Osteoblast (primary cell): ENCODE measurements around the gene DUSP15. TPM values are rescaled to one million over a fixed set of nuclear protein-coding genes. Genes with fewer than 3 reads are reported as not detected.

Source experiments
- DNase-seq: peaks from one replicate; pipeline ENCODE4 v3.0.0; 2011; ENCODE audit warnings: low spot score, mixed read lengths; ENCODE audit not compliant: insufficient read length; ENCODE audit errors: missing footprints
- H2AFZ ChIP-seq: 2 replicates; pipeline ENCODE4 v1.6.0; 2011; ENCODE audit warnings: mild to moderate bottlenecking, low read length
- H3K27ac ChIP-seq: 2 replicates; pipeline ENCODE4 v1.5.1; 2011; ENCODE audit warnings: mild to moderate bottlenecking, low read depth, low read length, moderate library complexity
- H3K27me3 ChIP-seq: 2 replicates; pipeline ENCODE4 v1.6.0; 2012; ENCODE audit warnings: mild to moderate bottlenecking, control low read depth, inconsistent platforms, low read length, moderate library complexity; ENCODE audit not compliant: insufficient read depth
- H3K36me3 ChIP-seq: 2 replicates; pipeline ENCODE4 v1.5.1; 2011; ENCODE audit warnings: mild to moderate bottlenecking, low read length, control low read depth, moderate library complexity; ENCODE audit not compliant: insufficient read depth
- H3K4me1 ChIP-seq: 2 replicates; pipeline ENCODE4 v1.5.1; 2011; ENCODE audit warnings: mild to moderate bottlenecking, low read length, control low read depth, moderate library complexity; ENCODE audit not compliant: insufficient read depth
- H3K4me2 ChIP-seq: 2 replicates; pipeline ENCODE4 v1.6.0; 2011; ENCODE audit warnings: mild to moderate bottlenecking, low read length; ENCODE audit not compliant: insufficient read depth
- H3K4me3 ChIP-seq: fragments of 200-600 bp; sonication (generic); 3 replicates; pipeline ENCODE4 v1.5.1; 2012; ENCODE audit warnings: mild to moderate bottlenecking, low read length, inconsistent platforms; ENCODE audit not compliant: insufficient read depth
- H3K79me2 ChIP-seq: 2 replicates; pipeline ENCODE4 v1.6.0; 2012; ENCODE audit warnings: mild to moderate bottlenecking, low read length, control low read depth, inconsistent platforms; ENCODE audit not compliant: insufficient read depth
- H3K9me3 ChIP-seq: 2 replicates; pipeline ENCODE4 v1.5.1; 2011; ENCODE audit warnings: low read depth, low read length, control low read depth
- H4K20me1 ChIP-seq: 2 replicates; pipeline ENCODE4 v1.6.0; 2012; ENCODE audit warnings: mild to moderate bottlenecking, low read length, control low read depth; ENCODE audit not compliant: insufficient read depth
- total RNA-seq: library from RNA; depleted of rRNA; stranded (reverse); fragments of >200 nt; gene quantifications from 2 replicates; pipeline ENCODE4 v1.2.3, GENCODE V29; 2012
- TF ChIP-seq, protein P1 (sequence below): IDR thresholded peaks from 2 replicates; pipeline ENCODE4 v1.5.1; 2011; ENCODE audit warnings: mild to moderate bottlenecking, low read depth, low read length, moderate library complexity; ENCODE audit errors: extremely low read depth

The DUSP15 gene
- total RNA-seq, 1 donor: 1.4 TPM

DNA sequence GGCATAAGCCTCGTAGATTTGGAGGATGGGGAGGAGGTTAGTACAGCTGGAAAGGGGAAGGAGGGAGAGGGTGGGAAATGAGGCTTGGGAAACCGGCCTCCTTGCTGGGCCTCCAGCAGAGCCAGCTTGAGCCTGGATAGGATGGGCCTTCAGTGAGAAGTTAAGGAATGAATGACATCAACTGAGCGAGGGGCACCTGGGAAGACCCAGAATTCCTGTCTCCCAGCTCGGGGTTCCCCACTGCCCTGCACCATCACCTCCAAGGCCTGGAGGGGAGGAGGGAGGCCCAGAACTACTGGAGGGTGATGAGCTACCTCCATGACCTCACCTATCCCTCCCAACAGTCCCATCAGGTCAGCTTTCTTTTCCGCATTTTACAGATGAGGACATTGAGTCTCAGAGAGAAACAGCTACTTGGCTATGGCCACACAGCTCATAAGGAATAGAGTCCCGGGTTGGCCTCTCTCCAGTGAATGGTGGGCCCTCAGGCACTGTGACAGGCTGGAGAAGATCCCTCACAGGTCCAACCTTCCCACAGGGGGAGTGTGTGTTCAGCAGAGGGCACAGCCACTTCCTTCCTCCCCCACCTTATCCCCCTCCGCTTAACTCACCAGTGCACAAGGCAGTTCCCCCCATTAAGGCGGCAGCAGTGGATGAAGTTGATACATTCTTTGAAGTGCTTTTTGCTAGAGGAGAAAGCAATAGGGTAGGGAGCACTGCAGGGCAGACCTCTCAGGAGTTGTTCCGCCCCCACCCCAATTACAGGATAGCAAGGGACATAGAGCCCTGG is 6.8 kb downstream of the DUSP15 start:
- H3K27me3 ChIP-seq: peaks cover 37% of the 10 kb centered on the region
- DNase-seq: no peak
- TF ChIP-seq, protein P1, sequence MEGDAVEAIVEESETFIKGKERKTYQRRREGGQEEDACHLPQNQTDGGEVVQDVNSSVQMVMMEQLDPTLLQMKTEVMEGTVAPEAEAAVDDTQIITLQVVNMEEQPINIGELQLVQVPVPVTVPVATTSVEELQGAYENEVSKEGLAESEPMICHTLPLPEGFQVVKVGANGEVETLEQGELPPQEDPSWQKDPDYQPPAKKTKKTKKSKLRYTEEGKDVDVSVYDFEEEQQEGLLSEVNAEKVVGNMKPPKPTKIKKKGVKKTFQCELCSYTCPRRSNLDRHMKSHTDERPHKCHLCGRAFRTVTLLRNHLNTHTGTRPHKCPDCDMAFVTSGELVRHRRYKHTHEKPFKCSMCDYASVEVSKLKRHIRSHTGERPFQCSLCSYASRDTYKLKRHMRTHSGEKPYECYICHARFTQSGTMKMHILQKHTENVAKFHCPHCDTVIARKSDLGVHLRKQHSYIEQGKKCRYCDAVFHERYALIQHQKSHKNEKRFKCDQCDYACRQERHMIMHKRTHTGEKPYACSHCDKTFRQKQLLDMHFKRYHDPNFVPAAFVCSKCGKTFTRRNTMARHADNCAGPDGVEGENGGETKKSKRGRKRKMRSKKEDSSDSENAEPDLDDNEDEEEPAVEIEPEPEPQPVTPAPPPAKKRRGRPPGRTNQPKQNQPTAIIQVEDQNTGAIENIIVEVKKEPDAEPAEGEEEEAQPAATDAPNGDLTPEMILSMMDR: no peak

GRCh38 chr20:31862506-31862905 is 7.8 kb downstream of the DUSP15 start:
- H4K20me1 ChIP-seq: no peaks in the 10 kb centered on the region
- H3K9me3 ChIP-seq: no peaks in the 10 kb centered on the region
- H3K4me1 ChIP-seq: no peaks in the 10 kb centered on the region
- no peaks in the 10 kb centered on the region for H3K79me2 ChIP-seq
- TF ChIP-seq, protein P1: no peak
- H3K4me2 ChIP-seq: no peak overlapping the region
- peaks cover 46% of the 10 kb centered on the region for H3K27me3 ChIP-seq
- H3K27ac ChIP-seq: no peak overlapping the region
- H3K4me3 ChIP-seq: no peak overlapping the region
- H3K36me3 ChIP-seq: no peaks in the 10 kb centered on the region
- H2AFZ ChIP-seq: no peak overlapping the region
- DNase-seq: no peak

More for the DNA sequence above, 6.8 kb downstream of the DUSP15 start:
- Histone ChIP-seq H3K9me3 (no peaks in the 10 kb centered on the region), H3K4me1 (peaks cover 3% of the 10 kb centered on the region), H3K27ac (no peak overlapping the region), H3K4me2 (no peak overlapping the region), H3K36me3 (no peaks in the 10 kb centered on the region), H4K20me1 (no peaks in the 10 kb centered on the region), H3K4me3 (no peak overlapping the region), H3K79me2 (no peaks in the 10 kb centered on the region), H2AFZ (no peak overlapping the region)

- H3K27ac ChIP-seq: no peak overlapping the region
- no peaks in the 10 kb centered on the region for H3K9me3 ChIP-seq
- DNase-seq: no peak
- no peaks in the 10 kb centered on the region for H3K4me1 ChIP-seq
- H4K20me1 ChIP-seq: no peaks in the 10 kb centered on the region
- H2AFZ ChIP-seq: no peak overlapping the region
- no peak overlapping the region for H3K4me3 ChIP-seq
- TF ChIP-seq, protein P1: no peak
- no peak overlapping the region for H3K4me2 ChIP-seq
- H3K27me3 ChIP-seq: peaks cover 50% of the 10 kb centered on the region
- no peaks in the 10 kb centered on the region for H3K79me2 ChIP-seq
- H3K36me3 ChIP-seq: no peaks in the 10 kb centered on the region
Measured at GRCh38 chr20:31862157-31862470, 8.2 kb downstream of the DUSP15 start.

DNA sequence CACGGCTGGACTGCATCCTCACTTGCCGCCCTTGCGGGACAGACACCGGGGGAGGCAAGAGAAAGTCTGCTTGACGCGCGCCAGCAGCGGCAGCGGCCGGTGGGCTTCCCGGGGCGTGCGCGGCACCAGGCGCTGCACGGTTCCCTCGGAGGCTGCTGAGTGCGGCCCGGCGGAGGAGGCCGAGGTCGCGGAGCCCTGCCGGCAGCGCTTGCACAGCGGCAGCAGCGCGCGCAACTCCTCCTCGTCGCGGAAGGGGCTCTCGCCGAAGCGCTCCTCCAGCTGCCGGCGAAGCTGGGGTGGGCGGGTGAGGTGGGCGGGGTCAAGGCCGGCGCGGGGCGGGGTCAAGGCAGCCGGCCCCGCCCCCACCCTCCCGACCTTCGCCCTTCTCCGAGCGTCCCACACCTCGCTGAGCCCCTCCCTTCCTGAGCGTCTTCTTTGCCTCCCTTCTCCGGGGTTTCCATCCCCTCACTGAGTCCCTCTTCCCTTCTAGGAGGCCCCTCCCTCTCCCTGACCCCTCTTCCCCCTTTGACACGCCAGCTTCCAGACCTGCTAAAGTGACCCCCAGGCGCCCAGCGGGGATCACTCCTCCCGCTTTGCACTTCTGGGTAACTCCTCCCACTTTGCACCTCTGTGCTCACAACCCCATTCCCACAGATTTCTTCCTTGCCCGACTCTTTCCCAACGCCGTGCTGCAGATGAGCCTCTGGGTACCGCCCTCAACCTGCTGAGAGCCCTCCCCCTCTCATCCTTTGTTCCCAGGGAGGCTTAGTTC is 8.8 kb downstream of the DUSP15 start:
- no peaks in the 10 kb centered on the region for H4K20me1 ChIP-seq
- H3K9me3 ChIP-seq: no peaks in the 10 kb centered on the region
- TF ChIP-seq, protein P1: no peak
- H3K4me1 ChIP-seq: no peaks in the 10 kb centered on the region
- H3K4me3 ChIP-seq: peak overlapping the region; percentile 62
- H3K79me2 ChIP-seq: no peaks in the 10 kb centered on the region
- peaks cover 56% of the 10 kb centered on the region for H3K27me3 ChIP-seq
- peak; percentile 98 for DNase-seq
- H3K27ac ChIP-seq: no peak overlapping the region
- peak overlapping the region; percentile 72 for H3K4me2 ChIP-seq
- H2AFZ ChIP-seq: peak overlapping the region; percentile 59
- H3K36me3 ChIP-seq: no peaks in the 10 kb centered on the region
